HFFc6 (cell line): Measurements from ENCODE around the gene ALAS1. TPM values are rescaled to one million over a fixed set of nuclear protein-coding genes. Genes with fewer than 3 reads are reported as not detected.

Source experiments
- DNase-seq: peaks from one replicate; pipeline ENCODE4 v3.0.0-alpha.2; 2018
- H3K27ac Mint-ChIP-seq: 2 replicates; pipeline ENCODE4 v1.8.0; 2020; ENCODE audit warnings: mild to moderate bottlenecking, mixed read lengths
- H3K27me3 Mint-ChIP-seq: 2 replicates; pipeline ENCODE4 v1.8.0; 2021; ENCODE audit warnings: mild to moderate bottlenecking, moderate library complexity, mixed read lengths; ENCODE audit not compliant: insufficient read depth
- H3K36me3 Mint-ChIP-seq: 2 replicates; pipeline ENCODE4 v1.8.0; 2021; ENCODE audit warnings: low read depth, mixed read lengths
- H3K4me1 Mint-ChIP-seq: 2 replicates; pipeline ENCODE4 v1.8.0; 2020; ENCODE audit warnings: low read depth, mixed read lengths
- H3K4me3 Mint-ChIP-seq: 2 replicates; pipeline ENCODE4 v1.8.0; 2020; ENCODE audit warnings: mild to moderate bottlenecking, moderate library complexity, mixed read lengths
- H3K9me3 Mint-ChIP-seq: 2 replicates; pipeline ENCODE4 v1.8.0; 2020; ENCODE audit warnings: mild to moderate bottlenecking, mixed read lengths
- CTCF ChIP-seq: fragments of 200-600 bp; sonication (generic); IDR thresholded peaks from 2 replicates; pipeline ENCODE4 v1.5.0; 2021; ENCODE audit warnings: antibody characterized with exemption, mild to moderate bottlenecking
- total RNA-seq, 6 experiments: library from RNA; stranded (reverse); fragmentation: NEBNext Ultra II Directional; extraction: Animal tissue kit (Norgen Biotek cat#: 25700); gene quantifications; 2 replicates in 1 of 6; 3 replicates in 5 of 6; pipeline ENCODE4 v1.2.3, GENCODE V29; 2021

Gene ALAS1
- total RNA-seq, 6 experiments from 2014 or later: 31.5 to 39.1 (median 35.1) TPM

GRCh38 chr3:52253314-52254304 lies 55.6 kb downstream of the ALAS1 start:
- Mint-ChIP-seq H3K4me3 (no peak overlapping the region), H3K9me3 (no peaks in the 10 kb centered on the region)
- no peak for DNase-seq

GRCh38 chr3:52254608-52255007 lies 56.6 kb downstream of the ALAS1 start:
- Mint-ChIP-seq H3K4me3 (no peak overlapping the region), H3K9me3 (no peaks in the 10 kb centered on the region), H3K4me1 (peaks cover 7% of the 10 kb centered on the region), H3K36me3 (peaks cover 27% of the 10 kb centered on the region), H3K27me3 (peaks cover 4% of the 10 kb centered on the region; the same call in 1 of the 2 replicates), H3K27ac (no peak overlapping the region)
- no peak for TF ChIP-seq CTCF
- DNase-seq: no peak

More at GRCh38 chr3:52253314-52254304, 55.6 kb downstream of the ALAS1 start:
- no peak for TF ChIP-seq CTCF
- H3K27ac Mint-ChIP-seq: peak overlapping the region; percentile 42
- peaks cover 19% of the 10 kb centered on the region for H3K36me3 Mint-ChIP-seq
- peaks cover 6% of the 10 kb centered on the region; the same call in 1 of the 2 replicates for H3K27me3 Mint-ChIP-seq
- no peaks in the 10 kb centered on the region for H3K4me1 Mint-ChIP-seq

- Mint-ChIP-seq H3K4me3 (no peak overlapping the region), H3K4me1 (peaks cover 8% of the 10 kb centered on the region), H3K27me3 (peaks cover 2% of the 10 kb centered on the region; the same call in 1 of the 2 replicates), H3K36me3 (peaks cover 35% of the 10 kb centered on the region), H3K27ac (no peak overlapping the region), H3K9me3 (no peaks in the 10 kb centered on the region)
- no peak for TF ChIP-seq CTCF
- DNase-seq: no peak
These were observed 58.2 kb downstream of the ALAS1 start for GRCh38 chr3:52256159-52256558.

- Mint-ChIP-seq H3K36me3 (peaks cover 36% of the 10 kb centered on the region), H3K9me3 (no peaks in the 10 kb centered on the region), H3K27me3 (peaks cover 2% of the 10 kb centered on the region; the same call in 1 of the 2 replicates), H3K4me3 (no peak overlapping the region), H3K4me1 (peaks cover 8% of the 10 kb centered on the region), H3K27ac (no peak overlapping the region)
- DNase-seq: no peak
- TF ChIP-seq CTCF: no peak
These were observed 58.7 kb downstream of the ALAS1 start for GRCh38 chr3:52256622-52257021.

GRCh38 chr3:52257911-52258310 lies 60.0 kb downstream of the ALAS1 start:
- no peak for DNase-seq
- Mint-ChIP-seq H3K4me3 (no peak overlapping the region), H3K9me3 (no peaks in the 10 kb centered on the region), H3K4me1 (peaks cover 8% of the 10 kb centered on the region), H3K36me3 (peaks cover 41% of the 10 kb centered on the region), H3K27ac (no peak overlapping the region), H3K27me3 (no peaks in the 10 kb centered on the region)
- no peak for TF ChIP-seq CTCF
